NCI-H2029 (cell line): ENCODE measurements around the gene TXNDC12.
"Not testable (repeated sequence)": the region's sequence is repeated elsewhere in the genome, so short reads cannot be mapped to it uniquely, and the experiment has no call there.

Experiments used
- DNase-seq: peaks from one replicate; lab custom pipeline; 2025; lab: John Stamatoyannopoulos, UW

TXNDC12 gene

GRCh38 chr1:52055066-52055865 lies at the start of gene TXNDC12:
Gene TXNDC12, minus strand, starts transcription at chr1:52055191. Its CDS starts 95 bp downstream, at chr1:52055096.
- DNase-seq = peak; percentile 93

GRCh38 chr1:52102336-52103013 lies 47.5 kb upstream of the TXNDC12 start:
- DNase-seq = no peak

- DNase-seq = peak; percentile 11
These were observed 43.3 kb upstream of the TXNDC12 start for GRCh38 chr1:52098139-52098871.

GRCh38 chr1:52096216-52096615 lies 41.2 kb upstream of the TXNDC12 start:
- DNase-seq = no peak

GRCh38 chr1:52094300-52094699 lies 39.3 kb upstream of the TXNDC12 start:
- DNase-seq = not testable (repeated sequence)

GRCh38 chr1:52087892-52088291 lies 32.9 kb upstream of the TXNDC12 start:
- not testable (repeated sequence) for DNase-seq

- DNase-seq = no peak
These were observed 25.0 kb upstream of the TXNDC12 start for GRCh38 chr1:52080014-52080415.

- DNase-seq = not testable (repeated sequence)
These were observed 22.3 kb upstream of the TXNDC12 start for GRCh38 chr1:52077277-52077676.

- no peak for DNase-seq
These were observed 17.3 kb upstream of the TXNDC12 start for GRCh38 chr1:52072291-52072690.

GRCh38 chr1:52070704-52071103 lies 15.7 kb upstream of the TXNDC12 start:
- DNase-seq = no peak

- no peak for DNase-seq
These were observed 8.2 kb upstream of the TXNDC12 start for GRCh38 chr1:52063192-52063591.

- no peak for DNase-seq
These were observed 5.8 kb upstream of the TXNDC12 start for GRCh38 chr1:52060822-52061221.

GRCh38 chr1:52059888-52060287 lies 4.9 kb upstream of the TXNDC12 start:
- no peak for DNase-seq

GRCh38 chr1:52059321-52059720 lies 4.3 kb upstream of the TXNDC12 start:
- DNase-seq = no peak

- DNase-seq = no peak
These were observed 3.0 kb upstream of the TXNDC12 start for GRCh38 chr1:52057876-52058415.

GRCh38 chr1:52057255-52057654 lies 2.3 kb upstream of the TXNDC12 start:
- no peak for DNase-seq

GRCh38 chr1:52056937-52057231 lies 1.9 kb upstream of the TXNDC12 start:
- DNase-seq = no peak

- DNase-seq = peak; percentile 99
These were observed 1.4 kb upstream of the TXNDC12 start, which contains the start of gene BTF3L4 for GRCh38 chr1:52056163-52056936. Gene BTF3L4, plus strand, starts transcription at chr1:52056295. Its CDS starts 3,553 bp downstream, at chr1:52059848.

- no peak for DNase-seq
These were observed 823 bp upstream of the TXNDC12 start for GRCh38 chr1:52055866-52056162.

GRCh38 chr1:52054496-52055065 lies 410 bp downstream of the TXNDC12 start:
- DNase-seq = no peak

- DNase-seq = no peak
These were observed 1.1 kb downstream of the TXNDC12 start for GRCh38 chr1:52053862-52054261.

- not testable (repeated sequence) for DNase-seq
These were observed 5.7 kb downstream of the TXNDC12 start for GRCh38 chr1:52049337-52049736.
